ENCODE measurements around the gene SNAP91.
"Not testable (repeated sequence)": the region's sequence is repeated elsewhere in the genome, so short reads cannot be mapped to it uniquely, and the experiment has no call there.

Gene SNAP91

DNA sequence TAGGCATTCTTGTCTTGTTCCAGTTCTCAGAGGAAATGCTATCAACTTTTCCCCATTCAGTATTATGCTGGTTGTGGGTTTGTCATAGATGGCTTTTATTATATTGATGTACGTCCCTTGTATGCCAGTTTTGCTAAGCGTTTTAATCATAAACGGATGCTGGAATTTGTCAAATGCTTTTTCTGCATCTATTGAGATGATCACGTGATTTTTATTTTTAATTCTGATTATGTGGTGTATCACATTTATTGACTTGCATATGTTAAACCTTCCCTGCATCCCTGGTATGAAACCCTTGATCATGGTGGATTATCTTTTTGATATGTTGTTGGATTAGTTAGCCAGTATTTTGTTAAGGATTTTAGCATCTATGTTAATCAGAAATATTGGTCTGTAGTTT is 79.0 kb downstream of the SNAP91 start:
- not testable (repeated sequence) for DNase-seq

GRCh38 chr6:83615025-83615999 is 93.6 kb downstream of the SNAP91 start:
- DNase-seq: no peak

GRCh38 chr6:83613378-83613777 is 95.5 kb downstream of the SNAP91 start:
- no peak for DNase-seq

DNA sequence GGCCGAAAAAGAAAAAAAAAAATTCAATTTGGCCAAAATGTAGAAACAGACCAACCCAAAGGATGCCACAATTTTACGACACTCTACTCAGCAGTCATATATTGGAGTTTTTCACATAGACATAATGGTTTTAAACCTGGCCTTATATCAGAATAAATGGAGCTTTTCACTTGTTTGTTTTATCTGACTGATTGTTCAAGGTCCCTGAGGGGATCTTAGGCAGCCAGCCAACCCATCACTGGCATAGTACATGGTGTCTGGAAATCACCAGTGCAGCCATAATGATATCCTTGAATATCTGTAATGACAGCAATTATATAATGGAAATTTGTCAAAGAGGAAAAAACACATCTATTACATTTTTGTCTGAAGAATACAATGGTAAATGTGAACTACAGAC is 99.7 kb downstream of the SNAP91 start:
- no peak for DNase-seq

GRCh38 chr6:83605517-83605916 is 103.4 kb downstream of the SNAP91 start:
- DNase-seq: no peak

- DNase-seq: no peak
These were observed 105.3 kb downstream of the SNAP91 start for GRCh38 chr6:83603551-83603950.

DNA sequence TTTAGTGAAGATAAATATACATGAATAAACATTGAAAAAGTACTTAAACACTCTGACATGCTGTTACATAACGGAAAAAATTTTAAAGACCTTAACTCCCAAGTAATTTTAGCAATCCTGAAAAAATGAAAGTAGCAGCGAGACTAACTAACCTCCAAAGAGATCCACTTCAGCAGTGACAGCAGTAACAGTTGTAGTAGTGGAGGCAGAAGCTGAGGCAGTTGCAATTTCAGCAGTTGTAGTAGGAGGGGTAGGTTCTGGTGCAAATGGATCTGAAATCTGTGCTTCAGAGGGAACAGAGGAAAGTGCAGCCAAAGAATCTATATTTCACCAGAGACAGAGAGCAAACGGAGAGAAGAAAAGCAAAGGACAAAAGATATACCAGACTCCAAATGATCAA is 107.8 kb downstream of the SNAP91 start:
- no peak for DNase-seq

- DNase-seq: no peak
These were observed 108.4 kb downstream of the SNAP91 start for GRCh38 chr6:83600459-83600858.

DNA sequence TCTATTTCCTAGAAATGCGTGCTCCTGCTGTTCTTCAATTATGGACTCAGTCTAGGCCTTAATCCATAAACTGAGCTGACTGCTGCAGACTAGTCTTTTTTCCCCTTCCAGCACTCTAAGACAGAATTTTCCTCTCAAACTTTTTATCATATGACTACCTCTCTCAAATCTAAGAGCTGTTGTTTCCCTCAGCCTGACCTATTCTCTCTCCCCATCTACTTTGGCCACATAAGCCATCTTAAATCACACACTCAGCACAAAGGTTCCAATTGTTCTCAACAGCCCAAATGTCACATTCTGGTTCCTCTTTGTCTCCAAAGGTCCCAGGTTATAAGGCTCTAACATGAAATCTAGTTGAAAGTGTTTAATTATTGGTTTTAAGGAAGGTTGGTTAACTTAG is 111.4 kb downstream of the SNAP91 start:
- DNase-seq: no peak

GRCh38 chr6:83597051-83597450 is 111.8 kb downstream of the SNAP91 start:
- no peak for DNase-seq

- no peak for DNase-seq
These were observed 114.0 kb downstream of the SNAP91 start for GRCh38 chr6:83594941-83595340.

DNA sequence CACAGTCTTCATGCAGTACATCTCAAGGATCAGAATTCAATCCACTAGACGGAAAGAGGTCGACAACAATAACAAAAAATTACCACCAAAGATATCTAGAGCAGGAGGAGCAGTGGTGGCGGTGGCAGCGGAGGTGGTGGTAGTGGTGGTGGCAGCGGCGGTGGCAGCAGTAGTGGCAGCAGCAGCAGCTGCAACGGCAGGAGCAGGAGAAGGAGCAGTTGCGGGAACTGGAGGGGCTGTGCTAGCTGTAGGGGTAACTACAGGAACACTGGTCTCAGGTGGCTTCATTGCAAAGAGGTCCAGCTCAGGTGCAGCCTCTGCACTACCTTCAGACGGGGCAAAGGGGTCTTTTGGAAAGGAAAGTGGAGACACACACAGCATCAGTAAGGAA is 115.5 kb downstream of the SNAP91 start:
- no peak for DNase-seq

DNA sequence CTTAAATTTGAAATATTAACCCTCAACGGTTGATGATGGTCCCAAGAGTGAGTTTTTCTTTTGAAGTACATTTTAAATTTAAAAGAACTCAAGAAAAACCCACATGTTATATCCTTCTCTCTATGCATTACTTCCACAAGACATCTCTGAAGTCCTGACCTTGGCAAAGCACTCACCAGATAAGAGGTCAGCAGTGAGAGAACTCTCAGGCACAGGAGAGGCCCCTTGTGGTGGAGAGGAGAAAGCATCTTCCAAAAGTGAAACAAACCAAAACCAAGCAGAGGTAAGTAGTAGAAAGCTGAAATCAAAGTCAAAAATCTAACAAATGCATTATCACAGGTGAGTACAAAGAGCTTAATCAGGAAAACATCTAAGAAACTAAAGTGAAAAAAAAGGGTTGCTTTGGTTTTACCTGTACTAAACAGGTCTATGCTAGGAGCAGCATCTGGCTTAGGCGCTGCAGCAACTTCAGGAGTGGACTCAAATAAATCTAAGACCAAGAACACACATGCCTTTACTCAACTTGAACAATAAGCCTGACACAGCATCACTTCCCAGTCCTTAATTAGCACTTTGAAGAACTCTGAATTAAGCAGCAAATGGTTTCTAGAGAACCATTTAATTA is 116.0 kb downstream of the SNAP91 start:
- no peak for DNase-seq

- DNase-seq: no peak
These were observed 118.5 kb downstream of the SNAP91 start for GRCh38 chr6:83590416-83590815.

DNA sequence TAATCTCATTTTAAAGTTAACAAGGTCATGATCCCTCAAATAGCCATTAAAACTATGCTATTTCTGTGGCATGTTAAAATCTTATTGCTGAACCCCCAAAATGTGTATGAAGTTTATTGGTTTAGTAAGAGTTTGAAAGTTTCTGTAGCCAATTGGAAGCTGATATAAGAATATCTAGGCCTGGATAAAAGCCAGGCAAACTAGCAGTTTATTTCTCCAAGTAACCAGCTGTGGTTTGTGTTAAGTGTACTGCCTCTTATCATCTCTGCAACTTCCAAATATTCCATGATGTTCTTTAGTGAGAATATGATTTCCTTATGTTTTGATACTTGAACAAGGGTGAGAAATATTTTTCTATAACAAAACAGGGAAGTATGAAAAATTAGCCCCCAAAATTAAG is 119.8 kb downstream of the SNAP91 start:
- DNase-seq: no peak

DNA sequence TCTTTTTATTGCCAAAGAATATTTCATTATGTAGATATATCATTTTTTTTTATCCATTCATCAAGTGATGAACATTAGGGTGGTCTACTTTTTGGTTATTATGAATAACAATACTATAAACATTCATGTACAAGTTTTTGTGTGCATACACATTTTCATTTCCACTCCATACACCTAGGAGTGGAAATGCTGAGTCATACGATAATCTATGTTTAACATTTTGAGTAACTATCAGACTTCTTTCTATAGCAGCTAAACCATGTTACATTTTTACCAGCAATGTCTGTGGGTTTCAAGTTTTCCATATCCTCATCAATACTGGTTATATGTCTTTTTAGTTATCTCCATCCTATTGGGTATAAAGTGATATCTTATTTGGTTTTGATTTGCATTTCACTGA is 130.8 kb downstream of the SNAP91 start:
- no peak for DNase-seq

GRCh38 chr6:83574783-83575182 is 134.1 kb downstream of the SNAP91 start:
- no peak for DNase-seq

DNA sequence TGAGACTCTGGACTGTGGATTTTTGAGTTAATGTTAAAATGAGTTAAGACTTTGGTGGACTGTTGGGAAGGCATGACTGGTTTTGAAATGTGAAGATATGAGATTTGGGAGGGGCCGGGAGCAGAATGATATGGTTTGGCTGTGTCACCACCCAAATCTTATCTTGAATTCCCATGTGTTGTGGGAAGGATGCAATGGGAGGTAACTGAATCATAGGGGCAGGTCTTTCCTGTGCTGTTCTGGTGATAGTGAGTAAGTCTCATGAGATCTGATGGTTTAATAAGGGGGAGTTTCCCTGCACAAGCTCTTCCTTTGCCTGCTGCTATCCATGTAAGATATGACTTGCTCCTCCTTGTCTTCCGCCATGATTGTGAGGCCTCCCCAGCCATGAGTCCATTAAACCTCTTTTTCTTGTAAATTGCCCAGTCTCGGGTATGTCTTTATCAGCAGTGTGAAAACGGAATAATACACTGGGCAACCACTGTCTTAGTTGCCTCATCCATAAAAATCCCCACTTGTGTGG is 137.2 kb downstream of the SNAP91 start:
- not testable (repeated sequence) for DNase-seq

- no peak for DNase-seq
These were observed 149.9 kb downstream of the SNAP91 start for GRCh38 chr6:83558975-83559374.

DNA sequence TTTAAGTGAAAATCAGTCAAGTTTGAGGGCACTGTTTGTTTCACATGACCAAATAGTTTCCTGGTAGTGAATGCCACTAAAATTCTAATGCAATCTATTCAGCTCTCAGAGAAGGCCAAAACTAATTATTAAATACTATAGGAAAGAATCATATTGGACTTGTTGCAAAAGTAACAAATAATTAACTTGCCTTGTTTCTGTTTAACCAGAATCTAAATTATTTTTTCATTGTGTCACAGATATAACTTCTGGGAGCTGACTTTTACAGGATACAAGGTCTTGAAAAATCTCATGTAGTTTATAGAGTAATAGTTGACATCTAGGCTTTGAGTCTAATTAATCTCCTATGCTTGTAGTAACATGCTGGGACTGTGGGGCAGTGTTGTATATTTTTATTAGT is 152.0 kb downstream of the SNAP91 start:
- no peak for DNase-seq

GRCh38 chr6:83551748-83552147 is 157.2 kb downstream of the SNAP91 start:
- DNase-seq: not testable (repeated sequence)

DNA sequence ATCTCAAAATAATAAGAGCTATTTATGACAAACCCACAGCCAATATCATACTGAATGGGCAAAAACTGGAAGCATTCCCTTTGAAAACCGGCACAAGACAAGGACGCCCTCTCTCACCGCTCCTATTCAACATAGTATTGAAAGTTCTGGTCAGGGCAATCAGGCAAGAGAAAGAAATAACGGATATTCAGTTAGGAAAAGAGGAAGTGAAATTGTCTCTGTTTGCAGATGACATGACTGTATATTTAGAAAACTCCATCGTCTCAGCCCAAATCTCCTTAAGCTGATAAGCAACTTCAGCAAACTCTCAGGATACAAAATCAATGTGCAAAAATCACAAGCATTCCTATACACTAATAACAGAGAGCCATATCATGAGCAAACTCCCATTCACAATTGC is 158.4 kb downstream of the SNAP91 start:
- DNase-seq: not testable (repeated sequence)

DNA sequence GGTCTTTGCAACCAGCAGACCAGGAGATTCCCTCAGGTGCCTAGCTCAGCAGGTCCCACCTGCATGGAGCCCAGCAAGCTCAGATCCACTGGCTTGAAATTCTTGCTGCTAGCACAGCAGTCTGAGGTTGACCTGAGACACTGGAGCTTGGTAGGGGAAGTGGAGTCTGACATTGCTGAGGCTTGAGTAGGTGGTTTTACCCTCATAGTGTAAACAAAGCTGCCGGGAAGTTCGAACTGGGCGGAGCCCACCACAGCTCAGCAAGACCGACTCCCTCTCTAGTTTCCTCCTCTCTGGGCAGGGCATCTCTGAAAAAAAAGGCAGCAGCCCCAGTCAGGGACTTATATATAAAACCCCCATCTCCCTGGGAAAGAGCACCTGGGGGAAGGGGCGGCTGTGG is 162.3 kb downstream of the SNAP91 start:
- no peak for DNase-seq

GRCh38 chr6:83539678-83540077 is 169.2 kb downstream of the SNAP91 start:
- DNase-seq: no peak

Measured in stimulated activated naive CD4-positive, alpha-beta T cell treated with Interleukin-2 at 50 U/mL for 16 hours (primary cell).